HEK293 (cell line): Measurements from ENCODE around the gene RNF217.

Experiments
- CTCF ChIA-PET: fragments of 350-600 bp; formaldehyde crosslinking; extraction: SDS; loops from one replicate; lab custom pipeline; 2021; ENCODE audit warnings: antibody characterized with exemption; lab: Yijun Ruan, JAX
- POLR2A ChIA-PET: fragments of 300-600 bp; formaldehyde crosslinking; extraction: SDS; loops from one replicate; lab custom pipeline; 2020; ENCODE audit warnings: antibody characterized with exemption, inconsistent platforms; lab: Yijun Ruan, JAX
- H3K27ac ChIP-seq: fragments of 200-500 bp; sonication (Bioruptor generic); 2 replicates; pipeline ENCODE4 v1.5.1; 2014; ENCODE audit warnings: low read depth, low read length, control low read depth, inconsistent platforms; ENCODE audit errors: extremely low read depth
- H3K36me3 ChIP-seq, 2 experiments: fragments of 200-500 bp in 1 of 2; sonication (Bioruptor generic) in 1 of 2; 1 replicate in 1 of 2; 2 replicates in 1 of 2; pipeline ENCODE4 v1.5.1; 2014 to 2017; ENCODE audit warnings: inconsistent platforms in 2 of 2, low read length in 2 of 2; ENCODE audit not compliant: control insufficient read depth in 2 of 2, insufficient read depth in 1 of 2
- H3K4me1 ChIP-seq: fragments of 200-500 bp; sonication (Bioruptor generic); 2 replicates; pipeline ENCODE4 v1.5.1; 2014; ENCODE audit warnings: mild to moderate bottlenecking, low read length, inconsistent platforms; ENCODE audit not compliant: control insufficient read depth, insufficient read depth
- H3K4me3 ChIP-seq: 2 replicates; pipeline ENCODE4 v1.5.1; 2011; ENCODE audit warnings: low read depth, mild to moderate bottlenecking, control low read depth, low read length, moderate library complexity
- H3K9me3 ChIP-seq: fragments of 200-500 bp; sonication (Bioruptor generic); 2 replicates; pipeline ENCODE4 v1.5.1; 2014; ENCODE audit warnings: low read depth, low read length, inconsistent platforms; ENCODE audit not compliant: control insufficient read depth, insufficient read depth
- FEZF1 ChIP-seq: fragments of 450-650 bp; formaldehyde crosslinking; IDR thresholded peaks from 2 replicates; pipeline ENCODE4 v1.5.1; 2016; ENCODE audit warnings: missing biosample characterization, missing genetic modification characterization
- SETDB1 ChIP-seq: IDR thresholded peaks from one replicate; pipeline ENCODE4 v1.6.1; 2017; ENCODE audit warnings: mild to moderate bottlenecking, low read length, moderate library complexity, mixed read lengths; ENCODE audit not compliant: insufficient read length
- ZFP41 ChIP-seq: fragments of 450-650 bp; formaldehyde crosslinking; IDR thresholded peaks from 2 replicates; pipeline ENCODE4 v1.5.1; 2016; ENCODE audit warnings: missing biosample characterization, missing genetic modification characterization, borderline replicate concordance
- ZNF266 ChIP-seq: fragments of 450-650 bp; formaldehyde crosslinking; IDR thresholded peaks from 2 replicates; pipeline ENCODE4 v1.5.1; 2016; ENCODE audit warnings: missing biosample characterization, missing genetic modification characterization, low read depth
- ZNF391 ChIP-seq: fragments of 450-650 bp; formaldehyde crosslinking; IDR thresholded peaks from 2 replicates; pipeline ENCODE4 v1.5.1; 2016; ENCODE audit warnings: low read depth, missing biosample characterization, missing genetic modification characterization, borderline replicate concordance
- ZNF416 ChIP-seq: fragments of 450-650 bp; formaldehyde crosslinking; IDR thresholded peaks from 2 replicates; pipeline ENCODE4 v1.5.1; 2016; ENCODE audit warnings: missing biosample characterization, missing genetic modification characterization
- ZNF530 ChIP-seq: fragments of 450-650 bp; formaldehyde crosslinking; IDR thresholded peaks from 2 replicates; pipeline ENCODE4 v1.5.1; 2016; ENCODE audit warnings: low read depth, missing biosample characterization, missing genetic modification characterization
- ZNF555 ChIP-seq: fragments of 450-650 bp; formaldehyde crosslinking; conservative IDR thresholded peaks from 2 replicates; pipeline ENCODE4 v1.5.1; 2017; ENCODE audit warnings: missing biosample characterization, mild to moderate bottlenecking, missing genetic modification characterization, inconsistent platforms
- ZNF621 ChIP-seq: fragments of 450-650 bp; formaldehyde crosslinking; IDR thresholded peaks from 2 replicates; pipeline ENCODE4 v1.5.1; 2017; ENCODE audit warnings: missing biosample characterization, missing genetic modification characterization
- ZNF776 ChIP-seq: fragments of 450-650 bp; formaldehyde crosslinking; IDR thresholded peaks from 2 replicates; pipeline ENCODE4 v1.5.0; 2017; ENCODE audit warnings: missing biosample characterization, missing genetic modification characterization, borderline replicate concordance
- ZNF837 ChIP-seq: fragments of 450-650 bp; formaldehyde crosslinking; IDR thresholded peaks from 2 replicates; pipeline ENCODE4 v1.5.1; 2016; ENCODE audit warnings: missing biosample characterization, missing genetic modification characterization
- TF ChIP-seq, protein P1 (sequence below): fragments of 450-650 bp; formaldehyde crosslinking; IDR thresholded peaks from 2 replicates; pipeline ENCODE4 v1.5.1; 2017; ENCODE audit warnings: missing biosample characterization, missing genetic modification characterization
- TF ChIP-seq, protein P2 (sequence below): fragments of 450-650 bp; formaldehyde crosslinking; conservative IDR thresholded peaks from 2 replicates; pipeline ENCODE4 v1.5.1; 2016; ENCODE audit warnings: low read depth, missing biosample characterization, missing genetic modification characterization
- TF ChIP-seq, protein P3 (sequence below): fragments of 450-650 bp; IDR thresholded peaks from 2 replicates; pipeline ENCODE4 v1.5.1; 2018; ENCODE audit warnings: missing biosample characterization, mild to moderate bottlenecking, missing genetic modification characterization
- TF ChIP-seq, protein P4 (sequence below): fragments of 450-650 bp; formaldehyde crosslinking; IDR thresholded peaks from 2 replicates; pipeline ENCODE4 v1.5.1; 2016; ENCODE audit warnings: missing biosample characterization, missing genetic modification characterization
- TF ChIP-seq, protein P5 (sequence below): fragments of 450-650 bp; formaldehyde crosslinking; conservative IDR thresholded peaks from 2 replicates; pipeline ENCODE4 v1.5.1; 2016; ENCODE audit warnings: low read depth, missing biosample characterization, missing genetic modification characterization
- TF ChIP-seq, protein P6 (sequence below): fragments of 450-650 bp; formaldehyde crosslinking; IDR thresholded peaks from 2 replicates; pipeline ENCODE4 v1.5.0; 2017; ENCODE audit warnings: missing biosample characterization, missing genetic modification characterization, borderline replicate concordance

RNF217 gene

DNA sequence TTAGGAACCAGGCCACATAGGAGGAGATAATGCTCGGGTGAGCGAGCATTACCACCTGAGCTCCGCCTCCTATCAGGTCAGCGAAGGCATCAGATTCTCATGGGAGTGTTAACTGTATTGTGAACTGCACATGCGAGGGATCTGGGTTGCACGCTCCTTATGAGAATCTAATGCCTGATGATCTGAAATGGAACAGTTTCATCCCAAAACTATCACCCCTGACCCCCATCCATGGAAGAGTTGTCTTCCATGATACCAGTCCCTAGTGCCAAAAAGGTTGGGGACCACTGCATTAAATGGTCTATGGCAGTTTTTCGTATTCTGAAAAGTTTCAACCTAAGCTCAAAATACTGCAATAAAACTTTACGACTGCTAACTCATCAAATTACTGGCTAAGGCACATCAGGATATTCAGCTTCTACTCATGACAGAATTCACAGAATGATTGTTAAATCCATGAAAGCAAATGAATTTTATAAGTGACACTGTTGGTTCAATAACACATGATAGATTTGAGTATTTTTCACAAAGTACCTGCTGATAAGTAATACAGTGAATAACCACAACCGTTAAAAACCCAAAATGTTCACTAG lies 25.9 kb downstream of the RNF217 start (continued):
- no peak for TF ChIP-seq ZNF776 (tag by site-specific recombination)
- no peak for TF ChIP-seq ZFP41 (tag by site-specific recombination)
- TF ChIP-seq ZNF555 (tag by site-specific recombination), result no peak
- no peak for TF ChIP-seq ZNF416 (tag by site-specific recombination)

DNA sequence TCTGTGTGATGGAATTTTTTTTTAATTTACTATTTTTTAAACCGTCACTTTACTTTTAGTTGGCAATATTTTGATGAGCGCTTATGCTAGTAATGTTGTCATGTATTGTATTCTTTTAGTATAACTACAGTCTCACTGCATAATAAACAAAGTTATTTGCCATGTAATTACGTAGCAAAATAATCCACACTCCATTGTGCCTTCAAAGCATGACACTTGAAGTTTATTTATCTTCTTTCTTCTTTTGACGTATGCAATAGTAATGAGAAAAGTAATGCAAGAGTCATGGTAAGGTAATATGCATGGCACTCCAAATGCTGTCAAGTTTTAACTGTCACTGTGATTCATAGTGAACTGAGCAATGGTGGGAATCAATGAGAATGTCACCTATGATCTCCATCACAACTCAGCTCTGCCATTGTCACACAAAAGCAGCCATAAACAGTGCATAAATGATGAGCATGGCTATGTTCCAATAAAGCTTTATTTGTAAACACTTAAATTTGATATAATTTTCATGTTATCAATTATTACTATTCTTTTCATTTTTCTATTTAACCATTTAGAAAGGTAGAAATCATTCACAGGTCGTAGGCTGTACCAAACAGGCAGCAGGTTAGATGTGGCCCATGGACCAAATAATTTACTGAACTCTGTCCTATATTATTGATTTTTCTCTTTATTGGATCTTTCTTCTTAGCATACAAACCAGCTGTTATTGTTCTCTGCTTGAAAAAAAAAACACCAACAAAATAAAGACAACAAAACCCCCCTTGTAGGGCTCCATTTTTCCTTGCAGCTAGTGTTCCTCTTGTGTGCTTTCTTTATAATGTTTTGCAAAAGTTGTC lies 27.1 kb downstream of the RNF217 start:
- Histone ChIP-seq H3K4me1 (peaks cover 17% of the 10 kb centered on the region), H3K4me3 (no peak overlapping the region), H3K9me3 (no peaks in the 10 kb centered on the region), H3K27ac (no peak overlapping the region), H3K36me3 (no peaks in the 10 kb centered on the region)
- ChIA-PET POLR2A (interaction anchor here (0.9 kb wide), 1 partner anchor 14 kb away, joined by 3 read pairs; no protein-coding TSS in a partner anchor), CTCF (no interaction called here)
- TF ChIP-seq ZNF621 (tag by site-specific recombination), result no peak
- TF ChIP-seq ZNF391 (tag by site-specific recombination), result no peak
- no peak for TF ChIP-seq SETDB1
- TF ChIP-seq, protein P1, sequence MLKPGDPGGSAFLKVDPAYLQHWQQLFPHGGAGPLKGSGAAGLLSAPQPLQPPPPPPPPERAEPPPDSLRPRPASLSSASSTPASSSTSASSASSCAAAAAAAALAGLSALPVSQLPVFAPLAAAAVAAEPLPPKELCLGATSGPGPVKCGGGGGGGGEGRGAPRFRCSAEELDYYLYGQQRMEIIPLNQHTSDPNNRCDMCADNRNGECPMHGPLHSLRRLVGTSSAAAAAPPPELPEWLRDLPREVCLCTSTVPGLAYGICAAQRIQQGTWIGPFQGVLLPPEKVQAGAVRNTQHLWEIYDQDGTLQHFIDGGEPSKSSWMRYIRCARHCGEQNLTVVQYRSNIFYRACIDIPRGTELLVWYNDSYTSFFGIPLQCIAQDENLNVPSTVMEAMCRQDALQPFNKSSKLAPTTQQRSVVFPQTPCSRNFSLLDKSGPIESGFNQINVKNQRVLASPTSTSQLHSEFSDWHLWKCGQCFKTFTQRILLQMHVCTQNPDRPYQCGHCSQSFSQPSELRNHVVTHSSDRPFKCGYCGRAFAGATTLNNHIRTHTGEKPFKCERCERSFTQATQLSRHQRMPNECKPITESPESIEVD, result peak; percentile 71
- TF ChIP-seq, protein P2, sequence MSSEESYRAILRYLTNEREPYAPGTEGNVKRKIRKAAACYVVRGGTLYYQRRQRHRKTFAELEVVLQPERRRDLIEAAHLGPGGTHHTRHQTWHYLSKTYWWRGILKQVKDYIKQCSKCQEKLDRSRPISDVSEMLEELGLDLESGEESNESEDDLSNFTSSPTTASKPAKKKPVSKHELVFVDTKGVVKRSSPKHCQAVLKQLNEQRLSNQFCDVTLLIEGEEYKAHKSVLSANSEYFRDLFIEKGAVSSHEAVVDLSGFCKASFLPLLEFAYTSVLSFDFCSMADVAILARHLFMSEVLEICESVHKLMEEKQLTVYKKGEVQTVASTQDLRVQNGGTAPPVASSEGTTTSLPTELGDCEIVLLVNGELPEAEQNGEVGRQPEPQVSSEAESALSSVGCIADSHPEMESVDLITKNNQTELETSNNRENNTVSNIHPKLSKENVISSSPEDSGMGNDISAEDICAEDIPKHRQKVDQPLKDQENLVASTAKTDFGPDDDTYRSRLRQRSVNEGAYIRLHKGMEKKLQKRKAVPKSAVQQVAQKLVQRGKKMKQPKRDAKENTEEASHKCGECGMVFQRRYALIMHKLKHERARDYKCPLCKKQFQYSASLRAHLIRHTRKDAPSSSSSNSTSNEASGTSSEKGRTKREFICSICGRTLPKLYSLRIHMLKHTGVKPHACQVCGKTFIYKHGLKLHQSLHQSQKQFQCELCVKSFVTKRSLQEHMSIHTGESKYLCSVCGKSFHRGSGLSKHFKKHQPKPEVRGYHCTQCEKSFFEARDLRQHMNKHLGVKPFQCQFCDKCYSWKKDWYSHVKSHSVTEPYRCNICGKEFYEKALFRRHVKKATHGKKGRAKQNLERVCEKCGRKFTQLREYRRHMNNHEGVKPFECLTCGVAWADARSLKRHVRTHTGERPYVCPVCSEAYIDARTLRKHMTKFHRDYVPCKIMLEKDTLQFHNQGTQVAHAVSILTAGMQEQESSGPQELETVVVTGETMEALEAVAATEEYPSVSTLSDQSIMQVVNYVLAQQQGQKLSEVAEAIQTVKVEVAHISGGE, result no peak
- no peak for TF ChIP-seq ZNF530 (tag by site-specific recombination)
- TF ChIP-seq, protein P3, sequence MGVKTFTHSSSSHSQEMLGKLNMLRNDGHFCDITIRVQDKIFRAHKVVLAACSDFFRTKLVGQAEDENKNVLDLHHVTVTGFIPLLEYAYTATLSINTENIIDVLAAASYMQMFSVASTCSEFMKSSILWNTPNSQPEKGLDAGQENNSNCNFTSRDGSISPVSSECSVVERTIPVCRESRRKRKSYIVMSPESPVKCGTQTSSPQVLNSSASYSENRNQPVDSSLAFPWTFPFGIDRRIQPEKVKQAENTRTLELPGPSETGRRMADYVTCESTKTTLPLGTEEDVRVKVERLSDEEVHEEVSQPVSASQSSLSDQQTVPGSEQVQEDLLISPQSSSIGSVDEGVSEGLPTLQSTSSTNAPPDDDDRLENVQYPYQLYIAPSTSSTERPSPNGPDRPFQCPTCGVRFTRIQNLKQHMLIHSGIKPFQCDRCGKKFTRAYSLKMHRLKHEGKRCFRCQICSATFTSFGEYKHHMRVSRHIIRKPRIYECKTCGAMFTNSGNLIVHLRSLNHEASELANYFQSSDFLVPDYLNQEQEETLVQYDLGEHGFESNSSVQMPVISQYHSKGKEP (tag by site-specific recombination), result 0 out of 2 replicates have a peak, but pooled peaks have one; percentile 28
- no peak for TF ChIP-seq ZNF266 (tag by site-specific recombination)
- TF ChIP-seq, protein P4, sequence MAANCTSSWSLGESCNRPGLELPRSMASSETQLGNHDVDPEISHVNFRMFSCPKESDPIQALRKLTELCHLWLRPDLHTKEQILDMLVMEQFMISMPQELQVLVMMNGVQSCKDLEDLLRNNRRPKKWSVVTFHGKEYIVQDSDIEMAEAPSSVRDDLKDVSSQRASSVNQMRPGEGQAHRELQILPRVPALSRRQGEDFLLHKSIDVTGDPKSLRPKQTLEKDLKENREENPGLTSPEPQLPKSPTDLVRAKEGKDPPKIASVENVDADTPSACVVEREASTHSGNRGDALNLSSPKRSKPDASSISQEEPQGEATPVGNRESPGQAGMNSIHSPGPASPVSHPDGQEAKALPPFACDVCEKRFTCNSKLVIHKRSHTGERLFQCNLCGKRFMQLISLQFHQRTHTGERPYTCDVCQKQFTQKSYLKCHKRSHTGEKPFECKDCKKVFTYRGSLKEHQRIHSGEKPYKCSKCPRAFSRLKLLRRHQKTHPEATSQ (tag by site-specific recombination), result no peak
- TF ChIP-seq FEZF1 (tag by site-specific recombination), result 0 out of 2 replicates have a peak, but pooled peaks have one; percentile 21
- no peak for TF ChIP-seq ZNF837 (tag by site-specific recombination)
- TF ChIP-seq, protein P5, sequence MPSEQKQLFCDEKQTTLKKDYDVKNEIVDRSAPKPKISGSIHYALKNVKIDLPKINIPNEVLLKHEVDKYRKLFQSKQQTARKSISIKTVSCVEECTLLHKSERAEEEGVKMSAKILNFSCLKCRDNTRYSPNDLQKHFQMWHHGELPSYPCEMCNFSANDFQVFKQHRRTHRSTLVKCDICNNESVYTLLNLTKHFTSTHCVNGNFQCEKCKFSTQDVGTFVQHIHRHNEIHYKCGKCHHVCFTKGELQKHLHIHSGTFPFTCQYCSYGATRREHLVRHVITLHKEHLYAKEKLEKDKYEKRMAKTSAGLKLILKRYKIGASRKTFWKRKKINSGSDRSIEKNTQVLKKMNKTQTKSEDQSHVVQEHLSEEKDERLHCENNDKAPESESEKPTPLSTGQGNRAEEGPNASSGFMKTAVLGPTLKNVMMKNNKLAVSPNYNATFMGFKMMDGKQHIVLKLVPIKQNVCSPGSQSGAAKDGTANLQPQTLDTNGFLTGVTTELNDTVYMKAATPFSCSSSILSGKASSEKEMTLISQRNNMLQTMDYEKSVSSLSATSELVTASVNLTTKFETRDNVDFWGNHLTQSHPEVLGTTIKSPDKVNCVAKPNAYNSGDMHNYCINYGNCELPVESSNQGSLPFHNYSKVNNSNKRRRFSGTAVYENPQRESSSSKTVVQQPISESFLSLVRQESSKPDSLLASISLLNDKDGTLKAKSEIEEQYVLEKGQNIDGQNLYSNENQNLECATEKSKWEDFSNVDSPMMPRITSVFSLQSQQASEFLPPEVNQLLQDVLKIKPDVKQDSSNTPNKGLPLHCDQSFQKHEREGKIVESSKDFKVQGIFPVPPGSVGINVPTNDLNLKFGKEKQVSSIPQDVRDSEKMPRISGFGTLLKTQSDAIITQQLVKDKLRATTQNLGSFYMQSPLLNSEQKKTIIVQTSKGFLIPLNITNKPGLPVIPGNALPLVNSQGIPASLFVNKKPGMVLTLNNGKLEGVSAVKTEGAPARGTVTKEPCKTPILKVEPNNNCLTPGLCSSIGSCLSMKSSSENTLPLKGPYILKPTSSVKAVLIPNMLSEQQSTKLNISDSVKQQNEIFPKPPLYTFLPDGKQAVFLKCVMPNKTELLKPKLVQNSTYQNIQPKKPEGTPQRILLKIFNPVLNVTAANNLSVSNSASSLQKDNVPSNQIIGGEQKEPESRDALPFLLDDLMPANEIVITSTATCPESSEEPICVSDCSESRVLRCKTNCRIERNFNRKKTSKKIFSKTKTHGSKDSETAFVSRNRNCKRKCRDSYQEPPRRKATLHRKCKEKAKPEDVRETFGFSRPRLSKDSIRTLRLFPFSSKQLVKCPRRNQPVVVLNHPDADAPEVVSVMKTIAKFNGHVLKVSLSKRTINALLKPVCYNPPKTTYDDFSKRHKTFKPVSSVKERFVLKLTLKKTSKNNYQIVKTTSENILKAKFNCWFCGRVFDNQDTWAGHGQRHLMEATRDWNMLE (tag by site-specific recombination), result no peak
- TF ChIP-seq, protein P6, sequence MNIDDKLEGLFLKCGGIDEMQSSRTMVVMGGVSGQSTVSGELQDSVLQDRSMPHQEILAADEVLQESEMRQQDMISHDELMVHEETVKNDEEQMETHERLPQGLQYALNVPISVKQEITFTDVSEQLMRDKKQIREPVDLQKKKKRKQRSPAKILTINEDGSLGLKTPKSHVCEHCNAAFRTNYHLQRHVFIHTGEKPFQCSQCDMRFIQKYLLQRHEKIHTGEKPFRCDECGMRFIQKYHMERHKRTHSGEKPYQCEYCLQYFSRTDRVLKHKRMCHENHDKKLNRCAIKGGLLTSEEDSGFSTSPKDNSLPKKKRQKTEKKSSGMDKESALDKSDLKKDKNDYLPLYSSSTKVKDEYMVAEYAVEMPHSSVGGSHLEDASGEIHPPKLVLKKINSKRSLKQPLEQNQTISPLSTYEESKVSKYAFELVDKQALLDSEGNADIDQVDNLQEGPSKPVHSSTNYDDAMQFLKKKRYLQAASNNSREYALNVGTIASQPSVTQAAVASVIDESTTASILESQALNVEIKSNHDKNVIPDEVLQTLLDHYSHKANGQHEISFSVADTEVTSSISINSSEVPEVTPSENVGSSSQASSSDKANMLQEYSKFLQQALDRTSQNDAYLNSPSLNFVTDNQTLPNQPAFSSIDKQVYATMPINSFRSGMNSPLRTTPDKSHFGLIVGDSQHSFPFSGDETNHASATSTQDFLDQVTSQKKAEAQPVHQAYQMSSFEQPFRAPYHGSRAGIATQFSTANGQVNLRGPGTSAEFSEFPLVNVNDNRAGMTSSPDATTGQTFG, result no peak
